KMS-11 (cell line): Measurements from ENCODE around the gene KICS2.

Experiments
- H2AFZ ChIP-seq: fragments of 200-600 bp; sonication (generic); 2 replicates; pipeline ENCODE4 v1.6.1; 2016; ENCODE audit warnings: antibody characterized with exemption, mixed run types, low read depth
- H3K27ac ChIP-seq: fragments of 200-600 bp; sonication (generic); 2 replicates; pipeline ENCODE4 v1.6.1; 2016; ENCODE audit warnings: mild to moderate bottlenecking, mixed run types
- H3K27me3 ChIP-seq: fragments of 200-600 bp; sonication (generic); 2 replicates; pipeline ENCODE4 v1.6.1; 2017; ENCODE audit warnings: mild to moderate bottlenecking, low read depth, mixed run types, moderate library complexity; ENCODE audit not compliant: insufficient read depth
- H3K36me3 ChIP-seq: fragments of 200-600 bp; sonication (generic); 2 replicates; pipeline ENCODE4 v1.6.1; 2017; ENCODE audit warnings: mild to moderate bottlenecking, mixed run types; ENCODE audit not compliant: insufficient read depth
- H3K4me1 ChIP-seq: fragments of 200-600 bp; sonication (generic); 2 replicates; pipeline ENCODE4 v1.6.1; 2016; ENCODE audit warnings: mild to moderate bottlenecking, low read depth, mixed run types; ENCODE audit not compliant: poor library complexity, severe bottlenecking
- H3K4me2 ChIP-seq: fragments of 200-600 bp; sonication (generic); 2 replicates; pipeline ENCODE4 v1.7.0; 2016; ENCODE audit warnings: mild to moderate bottlenecking, mixed run types
- H3K4me3 ChIP-seq: fragments of 200-600 bp; sonication (generic); IDR thresholded peaks from 2 replicates; pipeline ENCODE4 v1.6.1; 2017; ENCODE audit warnings: low read depth, low read length, mixed read lengths; ENCODE audit not compliant: insufficient read depth
- H3K79me2 ChIP-seq: fragments of 200-600 bp; sonication (generic); 2 replicates; pipeline ENCODE4 v1.6.1; 2016; ENCODE audit warnings: low read depth, mixed run types; ENCODE audit not compliant: insufficient read depth
- H3K9ac ChIP-seq: fragments of 200-600 bp; sonication (generic); 2 replicates; pipeline ENCODE4 v1.6.1; 2016; ENCODE audit warnings: mild to moderate bottlenecking, mixed run types
- H4K20me1 ChIP-seq: fragments of 200-600 bp; sonication (generic); 2 replicates; pipeline ENCODE4 v1.6.1; 2016; ENCODE audit warnings: mild to moderate bottlenecking, mixed run types; ENCODE audit not compliant: insufficient read depth
- TF ChIP-seq, protein P1 (sequence below): fragments of 200-600 bp; sonication (generic); conservative IDR thresholded peaks from 2 replicates; pipeline ENCODE4 v1.6.1; 2017; ENCODE audit warnings: low read depth, mild to moderate bottlenecking, antibody characterized with exemption, low read length, moderate library complexity, mixed read lengths

KICS2 gene

GRCh38 chr12:64222009-64222765 is at the start of gene KICS2:
TSS of gene KICS2 (minus strand) at chr12:64222296. CDS start at chr12:64222237, 59 bp downstream.
- Histone ChIP-seq H3K27ac (peak within 1 kb of the TSS; percentile 67), H3K27me3 (no peaks in the 10 kb centered on the region), H3K4me3 (no peak within 1 kb of the TSS)

DNA sequence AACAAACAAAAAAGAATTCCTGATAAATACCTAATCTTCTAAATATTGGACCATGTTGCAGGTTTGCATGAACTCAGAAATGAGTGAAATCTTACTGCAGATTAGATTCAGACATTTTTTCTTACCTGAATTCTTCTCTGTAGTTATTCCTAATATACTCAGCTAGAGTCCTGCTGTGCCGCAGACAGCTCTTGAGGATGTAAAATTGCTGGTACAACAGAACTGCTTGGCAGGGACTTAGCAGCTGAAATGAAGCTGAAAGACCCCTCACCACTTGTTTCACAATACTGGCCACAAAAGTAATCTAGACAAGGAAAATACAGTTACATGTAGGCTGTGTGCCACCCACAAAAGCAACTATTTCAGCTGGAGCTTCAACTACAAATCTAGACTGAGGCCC is 48.3 kb upstream of the KICS2 start:
- no peaks in the 10 kb centered on the region for H4K20me1 ChIP-seq
- no peak overlapping the region for H2AFZ ChIP-seq
- no peak overlapping the region for H3K4me2 ChIP-seq
- no peak overlapping the region for H3K9ac ChIP-seq
- H3K4me3 ChIP-seq, result no peak overlapping the region
- peaks cover 5% of the 10 kb centered on the region for H3K4me1 ChIP-seq
- H3K36me3 ChIP-seq, result no peaks in the 10 kb centered on the region
- H3K79me2 ChIP-seq, result no peaks in the 10 kb centered on the region
- no peaks in the 10 kb centered on the region for H3K27me3 ChIP-seq
- TF ChIP-seq, protein P1, sequence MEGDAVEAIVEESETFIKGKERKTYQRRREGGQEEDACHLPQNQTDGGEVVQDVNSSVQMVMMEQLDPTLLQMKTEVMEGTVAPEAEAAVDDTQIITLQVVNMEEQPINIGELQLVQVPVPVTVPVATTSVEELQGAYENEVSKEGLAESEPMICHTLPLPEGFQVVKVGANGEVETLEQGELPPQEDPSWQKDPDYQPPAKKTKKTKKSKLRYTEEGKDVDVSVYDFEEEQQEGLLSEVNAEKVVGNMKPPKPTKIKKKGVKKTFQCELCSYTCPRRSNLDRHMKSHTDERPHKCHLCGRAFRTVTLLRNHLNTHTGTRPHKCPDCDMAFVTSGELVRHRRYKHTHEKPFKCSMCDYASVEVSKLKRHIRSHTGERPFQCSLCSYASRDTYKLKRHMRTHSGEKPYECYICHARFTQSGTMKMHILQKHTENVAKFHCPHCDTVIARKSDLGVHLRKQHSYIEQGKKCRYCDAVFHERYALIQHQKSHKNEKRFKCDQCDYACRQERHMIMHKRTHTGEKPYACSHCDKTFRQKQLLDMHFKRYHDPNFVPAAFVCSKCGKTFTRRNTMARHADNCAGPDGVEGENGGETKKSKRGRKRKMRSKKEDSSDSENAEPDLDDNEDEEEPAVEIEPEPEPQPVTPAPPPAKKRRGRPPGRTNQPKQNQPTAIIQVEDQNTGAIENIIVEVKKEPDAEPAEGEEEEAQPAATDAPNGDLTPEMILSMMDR, result no peak
- no peak overlapping the region for H3K27ac ChIP-seq

More at GRCh38 chr12:64222009-64222765, at the start of gene KICS2:
- peak within 1 kb of the TSS; percentile 94 for H2AFZ ChIP-seq
- H4K20me1 ChIP-seq, result no peaks in the 10 kb centered on the region
- H3K4me2 ChIP-seq, result peak within 1 kb of the TSS; percentile 70
- H3K4me1 ChIP-seq, result peaks cover 26% of the 10 kb centered on the region
- H3K36me3 ChIP-seq, result no peaks in the 10 kb centered on the region
- peak within 1 kb of the TSS; percentile 93 for H3K9ac ChIP-seq
- TF ChIP-seq, protein P1, result no peak
- H3K79me2 ChIP-seq, result peaks cover 11% of the 10 kb centered on the region; the same call in 1 of the 2 replicates

GRCh38 chr12:64269161-64269560 is 47.1 kb upstream of the KICS2 start:
- Histone ChIP-seq H2AFZ (no peak overlapping the region), H4K20me1 (no peaks in the 10 kb centered on the region), H3K9ac (no peak overlapping the region), H3K27me3 (no peaks in the 10 kb centered on the region), H3K27ac (no peak overlapping the region), H3K4me1 (peaks cover 5% of the 10 kb centered on the region), H3K4me2 (no peak overlapping the region), H3K36me3 (no peaks in the 10 kb centered on the region), H3K4me3 (no peak overlapping the region), H3K79me2 (no peaks in the 10 kb centered on the region)
- TF ChIP-seq, protein P1, result no peak

DNA sequence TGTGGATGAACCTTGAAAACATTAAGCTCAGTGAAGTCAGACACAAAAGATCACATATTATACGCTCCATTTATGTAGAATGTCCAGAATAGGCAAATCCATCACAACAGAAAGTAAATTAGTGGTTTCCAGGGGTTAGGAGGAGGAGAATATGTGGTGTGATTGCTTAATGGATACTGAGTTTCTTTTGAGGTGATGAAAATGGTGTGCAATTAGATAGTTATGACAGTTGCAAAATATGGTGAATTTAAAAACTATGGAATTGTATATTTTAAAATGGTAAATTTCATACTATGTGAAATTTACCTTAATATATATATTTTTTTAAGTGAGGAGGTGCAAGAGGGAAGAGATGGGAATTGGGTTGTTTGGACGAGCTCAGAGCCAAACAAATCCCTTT is 46.3 kb upstream of the KICS2 start:
- Histone ChIP-seq H3K36me3 (no peaks in the 10 kb centered on the region), H3K4me2 (no peak overlapping the region), H3K79me2 (no peaks in the 10 kb centered on the region), H4K20me1 (no peaks in the 10 kb centered on the region), H2AFZ (no peak overlapping the region), H3K4me3 (no peak overlapping the region), H3K27ac (no peak overlapping the region), H3K9ac (no peak overlapping the region), H3K4me1 (peaks cover 5% of the 10 kb centered on the region), H3K27me3 (no peaks in the 10 kb centered on the region)
- TF ChIP-seq, protein P1, result no peak
